IMR-90 (cell line): ENCODE results near the gene CDON.

Source experiments
- POLR2A ChIP-seq: IDR thresholded peaks from 2 replicates; pipeline ENCODE4 v1.6.1; 2012; ENCODE audit warnings: mild to moderate bottlenecking, low read depth, low read length
- RAD21 ChIP-seq: IDR thresholded peaks from 2 replicates; pipeline ENCODE4 v1.6.1; 2012; ENCODE audit warnings: low read length, improper control_type of control experiment
- TF ChIP-seq, protein P1 (sequence below): conservative IDR thresholded peaks from 2 replicates; pipeline ENCODE4 v1.5.1; 2012; ENCODE audit warnings: mild to moderate bottlenecking, low read depth, low read length, improper control_type of control experiment
- TF ChIP-seq, protein P2 (sequence below): fragments of 150-350 bp; IDR thresholded peaks from 2 replicates; pipeline ENCODE4 v1.6.1; 2017; ENCODE audit warnings: mild to moderate bottlenecking, antibody characterized with exemption, low read length, low read depth

- TF ChIP-seq RAD21 = no peak
- no peak for TF ChIP-seq POLR2A
- TF ChIP-seq, protein P1, sequence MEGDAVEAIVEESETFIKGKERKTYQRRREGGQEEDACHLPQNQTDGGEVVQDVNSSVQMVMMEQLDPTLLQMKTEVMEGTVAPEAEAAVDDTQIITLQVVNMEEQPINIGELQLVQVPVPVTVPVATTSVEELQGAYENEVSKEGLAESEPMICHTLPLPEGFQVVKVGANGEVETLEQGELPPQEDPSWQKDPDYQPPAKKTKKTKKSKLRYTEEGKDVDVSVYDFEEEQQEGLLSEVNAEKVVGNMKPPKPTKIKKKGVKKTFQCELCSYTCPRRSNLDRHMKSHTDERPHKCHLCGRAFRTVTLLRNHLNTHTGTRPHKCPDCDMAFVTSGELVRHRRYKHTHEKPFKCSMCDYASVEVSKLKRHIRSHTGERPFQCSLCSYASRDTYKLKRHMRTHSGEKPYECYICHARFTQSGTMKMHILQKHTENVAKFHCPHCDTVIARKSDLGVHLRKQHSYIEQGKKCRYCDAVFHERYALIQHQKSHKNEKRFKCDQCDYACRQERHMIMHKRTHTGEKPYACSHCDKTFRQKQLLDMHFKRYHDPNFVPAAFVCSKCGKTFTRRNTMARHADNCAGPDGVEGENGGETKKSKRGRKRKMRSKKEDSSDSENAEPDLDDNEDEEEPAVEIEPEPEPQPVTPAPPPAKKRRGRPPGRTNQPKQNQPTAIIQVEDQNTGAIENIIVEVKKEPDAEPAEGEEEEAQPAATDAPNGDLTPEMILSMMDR = no peak
- TF ChIP-seq, protein P2, sequence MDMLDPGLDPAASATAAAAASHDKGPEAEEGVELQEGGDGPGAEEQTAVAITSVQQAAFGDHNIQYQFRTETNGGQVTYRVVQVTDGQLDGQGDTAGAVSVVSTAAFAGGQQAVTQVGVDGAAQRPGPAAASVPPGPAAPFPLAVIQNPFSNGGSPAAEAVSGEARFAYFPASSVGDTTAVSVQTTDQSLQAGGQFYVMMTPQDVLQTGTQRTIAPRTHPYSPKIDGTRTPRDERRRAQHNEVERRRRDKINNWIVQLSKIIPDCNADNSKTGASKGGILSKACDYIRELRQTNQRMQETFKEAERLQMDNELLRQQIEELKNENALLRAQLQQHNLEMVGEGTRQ = no peak
These were observed 19.8 kb upstream of the CDON start for GRCh38 chr11:126082251-126083109.
